A549 treated with AZD9567 at 1 μM for 4 hours (cell line): ENCODE measurements around the gene NEUROG1. TPM values are rescaled to one million over a fixed set of nuclear protein-coding genes. Genes with fewer than 3 reads are reported as not detected.

Experiments
- total RNA-seq: library from RNA; stranded (reverse); fragments of 200-300 nt; extraction: Qiagen RNA extraction; gene quantifications from 5 replicates; pipeline ENCODE4 v1.2.3, GENCODE V29; 2022; ENCODE audit not compliant: insufficient read depth

Gene NEUROG1
- not detected in 5 replicates for total RNA-seq

GRCh38 chr5:135535820-135536801, at the start of gene NEUROG1:
Gene NEUROG1, minus strand, starts transcription at chr5:135535964. Its CDS starts 274 bp downstream, at chr5:135535690.

GRCh38 chr5:135578685-135579341, 43.0 kb upstream of the NEUROG1 start, which contains the start of gene CXCL14:
Gene CXCL14, minus strand, starts transcription at chr5:135578991. Its CDS starts 213 bp downstream, at chr5:135578778.

Other genes starting within 250 kb of the NEUROG1 start
- gene MACROH2A1, start 136.7 kb downstream of the NEUROG1 start, total RNA-seq, result 180 to 197 TPM (median 192 TPM) in 5 replicates
- not detected in 5 replicates for gene DCANP1, start 88.6 kb downstream of the NEUROG1 start, total RNA-seq
- gene TIFAB, start 83.6 kb downstream of the NEUROG1 start, total RNA-seq, result not detected in 5 replicates
- gene CXCL14, start 43.0 kb upstream of the NEUROG1 start, total RNA-seq, result 0.11 to 0.20 TPM (median 0.15 TPM) in 4 of 5 replicates, not detected in the other